Neural cell (in vitro differentiated cells): ENCODE measurements around the gene NFATC3. TPM values are rescaled to one million over a fixed set of nuclear protein-coding genes. Genes with fewer than 3 reads are reported as not detected.

Experiments used
- H2AFZ ChIP-seq: fragments of 200-600, 300-800 bp; sonication (generic), shearing (Covaris generic); 2 replicates; pipeline ENCODE4 v1.6.0; 2014; ENCODE audit warnings: low read depth, mild to moderate bottlenecking, antibody characterized with exemption, low read length, moderate library complexity
- H3F3A ChIP-seq: fragments of 200-600 bp; shearing (Covaris generic); 2 replicates; pipeline ENCODE4 v1.6.1; 2016; ENCODE audit warnings: mild to moderate bottlenecking, moderate library complexity, mixed read lengths, antibody characterized with exemption, low read length; ENCODE audit not compliant: insufficient read depth, poor library complexity, severe bottlenecking
- H3K27ac ChIP-seq: fragments of 200-600, 300-800 bp; sonication (generic), shearing (Covaris generic); 2 replicates; pipeline ENCODE4 v1.5.1; 2014; ENCODE audit warnings: mild to moderate bottlenecking, low read length, moderate library complexity
- H3K27me3 ChIP-seq: fragments of 300-800, 200-600 bp; sonication (generic), shearing (Covaris generic); 2 replicates; pipeline ENCODE4 v1.6.0; 2014; ENCODE audit warnings: mild to moderate bottlenecking, low read depth, low read length, moderate library complexity; ENCODE audit not compliant: insufficient read depth
- H3K36me3 ChIP-seq: fragments of 300-800, 200-600 bp; sonication (generic), shearing (Covaris generic); 2 replicates; pipeline ENCODE4 v1.5.1; 2014; ENCODE audit warnings: mild to moderate bottlenecking, antibody characterized with exemption, low read length, moderate library complexity; ENCODE audit not compliant: insufficient read depth
- H3K4me2 ChIP-seq: fragments of 300-800, 200-600 bp; sonication (generic), shearing (Covaris generic); 2 replicates; pipeline ENCODE4 v1.6.0; 2014; ENCODE audit warnings: mild to moderate bottlenecking, low read length
- H3K4me3 ChIP-seq: fragments of 300-800, 200-600 bp; sonication (generic), shearing (Covaris generic); 2 replicates; pipeline ENCODE4 v1.5.1; 2014; ENCODE audit warnings: mild to moderate bottlenecking, low read length, moderate library complexity
- H3K79me2 ChIP-seq: fragments of 200-600 bp; shearing (Covaris generic); replicated peaks from 2 replicates; pipeline ENCODE4 v1.6.0; 2014; ENCODE audit warnings: mild to moderate bottlenecking, low read length, moderate library complexity; ENCODE audit not compliant: insufficient read depth
- H3K9ac ChIP-seq: fragments of 300-800, 200-600 bp; sonication (generic), shearing (Covaris generic); 2 replicates; pipeline ENCODE4 v1.6.1; 2016; ENCODE audit warnings: mild to moderate bottlenecking, low read length, mixed read lengths
- H3K9me2 ChIP-seq: fragments of 200-600 bp; shearing (Covaris generic); 2 replicates; pipeline ENCODE4 v1.6.1; 2016; ENCODE audit warnings: mild to moderate bottlenecking, low read length, mixed read lengths; ENCODE audit not compliant: insufficient read depth
- H3K9me3 ChIP-seq: fragments of 200-600, 300-800 bp; sonication (generic), shearing (Covaris generic); 2 replicates; pipeline ENCODE4 v1.6.1; 2016; ENCODE audit warnings: mild to moderate bottlenecking, mixed run types, low read length, moderate library complexity, mixed read lengths
- H4K20me1 ChIP-seq: fragments of 200-600 bp; shearing (Covaris generic); 2 replicates; pipeline ENCODE4 v1.6.1; 2016; ENCODE audit warnings: mild to moderate bottlenecking, mixed run types; ENCODE audit not compliant: insufficient read depth
- EP300 ChIP-seq: fragments of 450-650 bp; conservative IDR thresholded peaks from 2 replicates; pipeline ENCODE4 v1.6.1; 2014; ENCODE audit warnings: antibody characterized with exemption, mild to moderate bottlenecking, moderate library complexity; ENCODE audit not compliant: poor library complexity, severe bottlenecking
- EZH2 ChIP-seq: fragments of 200-600, 300-800 bp; shearing (Covaris generic), sonication (generic); IDR thresholded peaks from 2 replicates; pipeline ENCODE4 v1.6.1; 2014; ENCODE audit warnings: antibody characterized with exemption, low read length, borderline replicate concordance, mild to moderate bottlenecking; ENCODE audit not compliant: insufficient read depth, poor library complexity, severe bottlenecking
- MXI1 ChIP-seq: fragments of 450-650 bp; conservative IDR thresholded peaks from 2 replicates; pipeline ENCODE4 v1.6.1; 2014; ENCODE audit warnings: antibody characterized with exemption, mild to moderate bottlenecking; ENCODE audit not compliant: poor library complexity, severe bottlenecking
- POLR2AphosphoS5 ChIP-seq: IDR thresholded peaks from 2 replicates; pipeline ENCODE4 v1.6.1; 2012
- RAD21 ChIP-seq: fragments of 450-650 bp; conservative IDR thresholded peaks from 2 replicates; pipeline ENCODE4 v1.6.1; 2014; ENCODE audit warnings: antibody characterized with exemption, mild to moderate bottlenecking, moderate library complexity
- SMC3 ChIP-seq: fragments of 450-650 bp; conservative IDR thresholded peaks from 2 replicates; pipeline ENCODE4 v1.6.1; 2014; ENCODE audit warnings: antibody characterized with exemption, mild to moderate bottlenecking, moderate library complexity; ENCODE audit not compliant: poor library complexity
- TAF1 ChIP-seq: IDR thresholded peaks from 2 replicates; pipeline ENCODE4 v1.6.1; 2012; ENCODE audit warnings: low read depth
- polyA plus RNA-seq: library from polyadenylated mRNA; depleted of rRNA; stranded (reverse); fragments of >200 nt; gene quantifications from 2 replicates; pipeline ENCODE4 v1.2.3, GENCODE V29; 2014
- TF ChIP-seq, protein P1 (sequence below): fragments of 450-650 bp; IDR thresholded peaks from 2 replicates; pipeline ENCODE4 v1.5.1; 2014; ENCODE audit warnings: antibody characterized with exemption, mild to moderate bottlenecking, moderate library complexity; ENCODE audit not compliant: poor library complexity, severe bottlenecking
- TF ChIP-seq, protein P2 (sequence below): IDR thresholded peaks from 2 replicates; pipeline ENCODE4 v1.6.1; 2012; ENCODE audit warnings: borderline replicate concordance

NFATC3 gene
- polyA plus RNA-seq, 1 donor from 2014 or later: 6.2 TPM

DNA sequence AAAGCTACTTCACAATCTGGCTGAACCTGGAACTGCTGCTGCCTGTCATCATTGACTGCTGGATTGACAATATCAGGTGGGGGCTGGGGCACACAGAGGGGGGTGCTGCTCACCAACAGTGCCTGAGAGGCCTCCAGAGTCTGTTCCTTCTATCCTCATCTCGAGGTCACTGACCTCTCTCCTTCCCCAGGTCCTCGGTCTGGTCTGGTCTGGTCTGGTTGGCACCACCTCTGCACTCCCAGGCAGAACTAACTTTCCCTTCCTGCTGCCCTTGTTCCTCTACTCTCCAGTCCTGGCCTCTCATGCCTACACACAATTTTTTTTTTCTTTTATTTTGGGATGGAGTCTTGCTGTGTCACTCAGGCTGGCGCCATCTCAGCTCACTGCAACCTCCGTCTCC is 164.2 kb downstream of the NFATC3 start:
- no peak overlapping the region for H3K4me3 ChIP-seq
- no peak overlapping the region for H3K27ac ChIP-seq
- H2AFZ ChIP-seq: no peak overlapping the region
- H3K9ac ChIP-seq: no peak overlapping the region
- H3K27me3 ChIP-seq: no peaks in the 10 kb centered on the region
- no peaks in the 10 kb centered on the region for H3F3A ChIP-seq
- no peaks in the 10 kb centered on the region for H3K36me3 ChIP-seq
- no peaks in the 10 kb centered on the region for H3K9me2 ChIP-seq
- H3K79me2 ChIP-seq: no peaks in the 10 kb centered on the region
- H4K20me1 ChIP-seq: no peaks in the 10 kb centered on the region
- no peaks in the 10 kb centered on the region for H3K9me3 ChIP-seq
- no peak overlapping the region for H3K4me2 ChIP-seq
- TF ChIP-seq POLR2AphosphoS5: no peak
- no peak for TF ChIP-seq RAD21
- TF ChIP-seq SMC3: no peak
- TF ChIP-seq EZH2: no peak
- TF ChIP-seq, protein P1, sequence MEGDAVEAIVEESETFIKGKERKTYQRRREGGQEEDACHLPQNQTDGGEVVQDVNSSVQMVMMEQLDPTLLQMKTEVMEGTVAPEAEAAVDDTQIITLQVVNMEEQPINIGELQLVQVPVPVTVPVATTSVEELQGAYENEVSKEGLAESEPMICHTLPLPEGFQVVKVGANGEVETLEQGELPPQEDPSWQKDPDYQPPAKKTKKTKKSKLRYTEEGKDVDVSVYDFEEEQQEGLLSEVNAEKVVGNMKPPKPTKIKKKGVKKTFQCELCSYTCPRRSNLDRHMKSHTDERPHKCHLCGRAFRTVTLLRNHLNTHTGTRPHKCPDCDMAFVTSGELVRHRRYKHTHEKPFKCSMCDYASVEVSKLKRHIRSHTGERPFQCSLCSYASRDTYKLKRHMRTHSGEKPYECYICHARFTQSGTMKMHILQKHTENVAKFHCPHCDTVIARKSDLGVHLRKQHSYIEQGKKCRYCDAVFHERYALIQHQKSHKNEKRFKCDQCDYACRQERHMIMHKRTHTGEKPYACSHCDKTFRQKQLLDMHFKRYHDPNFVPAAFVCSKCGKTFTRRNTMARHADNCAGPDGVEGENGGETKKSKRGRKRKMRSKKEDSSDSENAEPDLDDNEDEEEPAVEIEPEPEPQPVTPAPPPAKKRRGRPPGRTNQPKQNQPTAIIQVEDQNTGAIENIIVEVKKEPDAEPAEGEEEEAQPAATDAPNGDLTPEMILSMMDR: no peak
- no peak for TF ChIP-seq TAF1
- no peak for TF ChIP-seq MXI1
- TF ChIP-seq EP300: no peak
- TF ChIP-seq, protein P2, sequence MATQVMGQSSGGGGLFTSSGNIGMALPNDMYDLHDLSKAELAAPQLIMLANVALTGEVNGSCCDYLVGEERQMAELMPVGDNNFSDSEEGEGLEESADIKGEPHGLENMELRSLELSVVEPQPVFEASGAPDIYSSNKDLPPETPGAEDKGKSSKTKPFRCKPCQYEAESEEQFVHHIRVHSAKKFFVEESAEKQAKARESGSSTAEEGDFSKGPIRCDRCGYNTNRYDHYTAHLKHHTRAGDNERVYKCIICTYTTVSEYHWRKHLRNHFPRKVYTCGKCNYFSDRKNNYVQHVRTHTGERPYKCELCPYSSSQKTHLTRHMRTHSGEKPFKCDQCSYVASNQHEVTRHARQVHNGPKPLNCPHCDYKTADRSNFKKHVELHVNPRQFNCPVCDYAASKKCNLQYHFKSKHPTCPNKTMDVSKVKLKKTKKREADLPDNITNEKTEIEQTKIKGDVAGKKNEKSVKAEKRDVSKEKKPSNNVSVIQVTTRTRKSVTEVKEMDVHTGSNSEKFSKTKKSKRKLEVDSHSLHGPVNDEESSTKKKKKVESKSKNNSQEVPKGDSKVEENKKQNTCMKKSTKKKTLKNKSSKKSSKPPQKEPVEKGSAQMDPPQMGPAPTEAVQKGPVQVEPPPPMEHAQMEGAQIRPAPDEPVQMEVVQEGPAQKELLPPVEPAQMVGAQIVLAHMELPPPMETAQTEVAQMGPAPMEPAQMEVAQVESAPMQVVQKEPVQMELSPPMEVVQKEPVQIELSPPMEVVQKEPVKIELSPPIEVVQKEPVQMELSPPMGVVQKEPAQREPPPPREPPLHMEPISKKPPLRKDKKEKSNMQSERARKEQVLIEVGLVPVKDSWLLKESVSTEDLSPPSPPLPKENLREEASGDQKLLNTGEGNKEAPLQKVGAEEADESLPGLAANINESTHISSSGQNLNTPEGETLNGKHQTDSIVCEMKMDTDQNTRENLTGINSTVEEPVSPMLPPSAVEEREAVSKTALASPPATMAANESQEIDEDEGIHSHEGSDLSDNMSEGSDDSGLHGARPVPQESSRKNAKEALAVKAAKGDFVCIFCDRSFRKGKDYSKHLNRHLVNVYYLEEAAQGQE: no peak

DNA sequence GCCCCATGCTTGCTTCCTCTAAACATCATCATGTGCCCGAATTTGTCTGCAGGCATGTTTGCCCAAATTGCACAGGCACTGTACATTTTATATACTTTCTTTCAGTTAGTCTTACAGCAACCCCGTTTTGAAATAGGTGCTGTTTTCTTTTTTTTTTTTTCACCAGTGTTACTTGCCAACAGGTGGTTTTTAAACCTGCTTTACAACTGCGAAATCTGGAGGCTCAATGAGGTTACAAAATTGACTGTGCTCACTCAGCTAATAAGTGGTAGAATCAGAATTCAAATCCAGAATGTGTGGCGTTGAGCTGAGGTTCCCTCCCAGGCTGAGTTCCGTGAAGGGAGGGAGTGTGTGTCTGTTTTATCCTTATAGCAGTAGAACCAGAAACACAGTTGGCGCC is 165.8 kb downstream of the NFATC3 start:
- Histone ChIP-seq H3K4me2 (no peak overlapping the region), H3K9me3 (no peaks in the 10 kb centered on the region), H3K9me2 (no peaks in the 10 kb centered on the region), H3F3A (no peaks in the 10 kb centered on the region), H3K79me2 (no peaks in the 10 kb centered on the region), H3K4me3 (no peak overlapping the region), H2AFZ (no peak overlapping the region), H4K20me1 (no peaks in the 10 kb centered on the region), H3K27ac (no peak overlapping the region), H3K9ac (no peak overlapping the region), H3K27me3 (no peaks in the 10 kb centered on the region), H3K36me3 (no peaks in the 10 kb centered on the region)
- TF ChIP-seq EP300 (no peak), POLR2AphosphoS5 (no peak), SMC3 (no peak), RAD21 (no peak), EZH2 (no peak), MXI1 (no peak), TAF1 (no peak)
- TF ChIP-seq, protein P1: no peak
- TF ChIP-seq, protein P2: no peak
